Measurements from ENCODE around the gene TMEM203.
"Not testable (repeated sequence)": the region's sequence is repeated elsewhere in the genome, so short reads cannot be mapped to it uniquely, and the experiment has no call there.

TMEM203 gene

DNA sequence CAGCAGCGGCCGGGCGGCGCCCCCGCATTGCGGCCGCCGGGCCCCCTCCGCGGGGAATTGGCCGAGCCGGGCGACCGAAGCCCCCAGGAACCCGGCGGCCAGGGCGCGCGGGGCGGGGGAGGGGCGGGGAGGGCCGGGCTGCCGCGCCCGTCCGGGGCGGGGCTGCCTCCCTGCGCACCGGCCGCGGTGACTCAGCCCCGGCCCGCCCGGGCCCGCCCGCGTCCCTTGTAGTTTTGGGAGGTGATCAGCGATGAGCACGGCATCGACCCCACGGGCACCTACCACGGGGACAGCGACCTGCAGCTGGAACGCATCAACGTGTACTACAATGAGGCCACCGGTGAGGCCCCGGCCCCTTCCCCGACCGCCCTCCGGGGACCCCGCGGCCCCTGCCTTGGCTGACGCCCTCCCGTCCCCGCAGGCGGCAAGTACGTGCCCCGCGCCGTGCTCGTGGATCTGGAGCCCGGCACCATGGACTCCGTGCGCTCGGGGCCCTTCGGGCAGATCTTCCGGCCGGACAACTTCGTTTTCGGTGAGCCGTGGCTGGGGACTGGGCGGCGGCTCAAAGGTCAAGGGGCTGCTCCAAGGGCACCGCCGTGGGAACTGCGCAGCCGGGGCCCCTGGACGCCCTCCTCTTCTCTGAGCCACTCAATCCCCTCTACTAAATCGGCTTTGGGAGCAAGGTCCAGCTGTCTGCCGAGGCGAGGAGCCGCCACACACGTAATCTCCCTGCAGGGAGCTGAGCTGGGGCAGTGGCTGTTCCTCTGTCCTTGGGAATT, 36.2 kb upstream of the TMEM203 start:
- DNase-seq = peak; percentile 47

- peak; percentile 100 for DNase-seq
Observed at GRCh38 chr9:137240841-137241489, 35.5 kb upstream of the TMEM203 start, which contains the start of gene TUBB4B. Gene TUBB4B (plus strand): TSS chr9:137241287. CDS start chr9:137241361, 74 bp downstream.

GRCh38 chr9:137240318-137240840, 34.9 kb upstream of the TMEM203 start:
- peak; percentile 65 for DNase-seq

DNA sequence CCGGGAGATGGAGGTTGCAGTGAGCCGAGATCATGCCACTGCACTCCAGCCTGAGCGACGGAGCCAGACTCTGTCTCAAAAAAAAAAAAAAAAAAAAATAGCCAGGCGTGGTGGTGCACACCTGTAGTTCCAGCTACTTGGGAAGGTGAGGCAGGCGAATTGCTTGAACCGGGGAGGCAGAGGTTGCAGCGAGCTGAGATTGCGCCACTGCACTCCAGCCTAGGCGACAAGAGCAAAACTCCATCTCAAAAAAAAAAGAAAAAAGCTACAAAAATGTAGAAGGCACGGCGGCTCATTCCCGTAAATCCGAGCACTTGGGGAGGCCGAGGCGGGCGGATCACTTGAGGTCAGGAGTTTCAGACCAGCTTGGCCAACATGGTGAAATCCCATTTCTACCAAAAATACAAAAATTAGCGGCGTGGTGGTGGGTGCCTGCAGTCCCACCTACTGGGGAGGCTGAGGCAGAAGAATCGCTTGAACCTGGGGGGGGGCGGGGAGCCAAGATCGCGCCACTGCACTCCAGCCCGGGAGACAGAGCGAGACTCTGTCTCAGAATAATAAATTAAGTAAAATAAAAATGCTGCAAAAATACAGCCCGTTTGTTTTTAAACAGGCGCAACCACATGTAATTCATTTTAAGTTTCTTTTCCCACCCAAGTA, 34.2 kb upstream of the TMEM203 start:
- not testable (repeated sequence) for DNase-seq

GRCh38 chr9:137237759-137238726, 32.6 kb upstream of the TMEM203 start:
- no peak for DNase-seq

- no peak for DNase-seq
Observed at GRCh38 chr9:137236936-137237421, 31.5 kb upstream of the TMEM203 start.

DNA sequence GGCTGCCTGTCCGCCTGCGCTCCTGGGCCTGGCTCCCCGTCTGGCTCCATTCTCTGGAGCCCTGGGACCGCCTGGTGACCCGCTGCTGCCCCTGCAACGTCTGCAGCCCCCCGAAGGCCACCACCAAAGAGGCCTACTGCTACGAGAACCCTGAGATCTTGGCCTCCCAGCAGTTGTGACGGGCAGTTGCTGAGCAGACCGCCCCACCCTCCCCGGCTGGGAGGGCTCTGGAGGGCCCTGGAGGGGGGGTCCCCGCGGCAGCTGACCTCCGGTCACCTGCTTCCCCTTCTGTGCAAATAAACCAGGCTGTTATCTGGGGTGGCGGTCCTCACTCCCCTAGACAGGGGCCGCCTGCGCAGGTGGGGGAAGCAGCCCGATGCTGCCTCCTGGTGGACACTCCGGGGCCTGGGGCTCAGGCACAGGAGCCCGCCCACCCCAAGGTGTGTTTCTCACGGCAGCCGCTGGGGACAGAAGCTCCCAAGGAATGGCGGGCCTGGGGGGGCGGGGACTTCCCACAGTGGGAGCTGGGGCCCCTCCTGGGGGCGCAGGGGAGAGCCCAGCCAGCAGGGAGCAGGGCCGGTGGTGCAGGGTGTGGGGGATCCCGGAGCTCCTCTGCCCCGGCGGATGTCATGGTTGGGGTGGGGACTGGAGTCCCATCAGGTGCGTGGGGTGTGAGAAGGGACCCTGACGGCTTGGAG, 30.9 kb upstream of the TMEM203 start:
- DNase-seq = peak; percentile 91

DNA sequence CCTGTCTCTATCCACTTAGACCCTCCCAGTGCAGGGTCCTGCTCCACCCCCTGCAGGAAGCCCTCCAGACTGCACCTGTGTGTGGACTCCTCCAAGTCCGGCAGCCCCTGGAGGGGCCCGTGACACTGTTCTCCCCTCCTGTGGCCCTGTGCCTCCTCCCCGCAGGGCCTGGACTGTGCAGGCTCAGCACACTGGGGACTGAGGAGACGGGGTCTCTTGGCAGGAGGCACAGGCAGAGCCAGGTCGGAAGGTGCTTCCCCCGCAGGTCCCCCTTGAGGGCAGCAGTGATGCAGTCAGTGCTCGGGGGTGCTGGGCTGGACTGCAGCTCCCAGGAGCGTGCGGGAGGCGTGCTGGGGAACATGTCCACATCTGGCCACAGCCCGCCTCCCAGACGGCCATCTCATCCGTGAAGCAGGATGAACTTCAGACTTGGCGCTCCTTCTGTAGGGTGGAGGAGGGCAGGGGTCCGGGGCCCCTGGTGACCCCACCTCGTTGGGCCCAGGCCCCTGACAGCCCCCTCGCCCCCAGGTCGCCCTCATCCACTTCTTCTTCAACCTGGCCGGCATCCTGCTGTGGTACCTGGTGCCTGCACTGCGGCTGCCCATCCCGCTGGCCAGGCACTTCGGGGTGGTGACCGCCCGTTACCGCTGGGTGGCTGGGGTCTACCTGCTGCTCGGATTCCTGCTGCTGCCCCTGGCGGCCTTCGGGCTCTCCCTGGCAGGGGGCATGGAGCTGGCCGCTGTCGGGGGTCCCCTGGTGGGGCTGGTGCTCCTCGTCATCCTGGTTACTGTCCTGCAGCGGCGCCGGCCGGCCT, 30.2 kb upstream of the TMEM203 start:
- no peak for DNase-seq

GRCh38 chr9:137234758-137235423, 29.4 kb upstream of the TMEM203 start:
- no peak for DNase-seq

- no peak for DNase-seq
Observed at GRCh38 chr9:137234055-137234697, 28.7 kb upstream of the TMEM203 start.

DNA sequence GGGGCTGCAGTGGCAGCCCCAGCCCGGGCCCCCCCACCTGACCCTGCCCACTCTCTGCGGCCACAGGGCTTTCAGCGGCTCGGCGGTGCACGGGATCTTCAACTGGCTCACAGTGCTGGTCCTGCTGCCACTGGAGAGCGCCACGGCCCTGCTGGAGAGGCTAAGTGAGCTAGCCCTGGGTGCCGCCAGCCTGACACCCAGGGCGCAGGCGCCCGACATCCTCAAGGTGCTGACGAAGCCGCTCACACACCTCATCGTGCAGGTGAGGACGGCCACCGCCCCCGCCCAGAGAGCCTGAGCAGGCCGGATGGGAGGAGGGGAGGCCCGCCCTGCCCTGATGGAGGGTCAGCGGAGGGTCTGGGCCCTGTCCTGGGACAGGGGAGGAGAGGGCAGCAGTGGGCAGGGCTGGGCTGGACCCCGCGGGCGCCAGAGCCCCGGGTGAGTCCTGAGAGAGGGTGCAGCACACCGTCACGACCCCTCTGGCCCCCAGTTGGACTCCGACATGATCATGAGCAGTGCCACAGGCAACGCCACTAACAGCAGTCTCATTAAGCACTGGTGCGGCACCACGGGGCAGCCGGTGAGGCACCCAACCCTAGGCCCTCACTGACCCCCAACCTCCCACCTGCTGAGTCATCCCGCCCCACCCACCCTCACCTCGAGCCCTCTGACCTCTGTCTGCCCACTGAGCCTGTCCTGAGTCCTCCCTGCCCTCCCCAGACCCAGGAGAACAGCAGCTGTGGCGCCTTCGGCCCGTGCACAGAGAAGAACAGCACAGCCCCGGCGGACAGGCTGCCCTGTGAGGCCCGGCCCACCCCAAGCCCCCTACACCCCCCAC, 27.9 kb upstream of the TMEM203 start:
- no peak for DNase-seq

DNA sequence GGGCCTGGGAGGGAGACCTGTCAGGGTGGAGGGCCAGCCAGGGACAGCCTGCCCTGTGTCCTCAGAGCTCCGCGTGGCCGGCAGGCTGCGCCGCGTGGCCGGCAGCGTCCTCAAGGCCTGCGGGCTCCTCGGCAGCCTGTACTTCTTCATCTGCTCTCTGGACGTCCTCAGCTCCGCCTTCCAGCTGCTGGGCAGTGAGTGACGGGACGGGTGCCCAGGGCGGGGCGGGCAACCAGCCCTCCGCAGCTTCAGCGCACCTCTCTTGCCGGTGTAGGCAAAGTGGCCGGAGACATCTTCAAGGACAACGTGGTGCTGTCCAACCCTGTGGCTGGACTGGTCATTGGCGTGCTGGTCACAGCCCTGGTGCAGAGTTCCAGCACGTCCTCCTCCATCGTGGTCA, 27.1 kb upstream of the TMEM203 start:
- DNase-seq = no peak

- DNase-seq = no peak
Observed at GRCh38 chr9:137232101-137232500, 26.7 kb upstream of the TMEM203 start.

- DNase-seq = no peak
Observed at GRCh38 chr9:137231372-137232039, 26.1 kb upstream of the TMEM203 start.

DNA sequence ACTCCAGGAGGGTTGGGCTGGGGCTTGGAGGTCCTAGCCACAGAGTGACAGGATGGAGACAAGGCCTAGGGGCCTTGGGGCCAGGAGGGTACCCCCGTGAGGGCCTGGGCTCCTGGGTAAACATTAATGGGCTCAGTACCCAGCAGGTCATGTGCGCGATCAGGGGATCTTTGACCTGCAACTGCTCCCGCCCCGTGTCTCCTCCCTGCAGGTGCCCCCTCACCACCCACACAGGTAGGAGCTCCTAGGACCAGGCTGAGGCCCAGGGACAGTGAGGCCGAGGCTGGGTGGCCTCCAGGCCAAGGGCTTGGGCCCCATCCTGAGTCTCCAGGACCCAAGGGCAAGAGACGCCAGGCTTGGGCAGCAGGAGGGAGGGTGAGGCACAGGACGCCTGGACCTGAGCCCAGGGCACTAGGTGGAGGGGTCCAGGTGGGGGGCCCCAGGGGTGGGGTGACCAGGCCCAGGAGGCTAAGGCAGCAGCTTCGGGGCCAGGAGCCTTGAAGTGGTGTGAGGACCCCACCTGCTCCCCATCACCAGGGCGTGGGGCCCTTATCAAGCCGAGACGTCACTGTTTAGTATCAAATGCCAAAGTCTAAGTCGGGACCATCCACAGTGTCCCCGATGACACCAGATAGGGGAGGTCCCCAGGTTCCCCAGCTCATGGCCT, 25.4 kb upstream of the TMEM203 start, which contains the start of gene SLC34A3:
Gene SLC34A3, plus strand, starts transcription at position 197 of the 667 bp plus-strand sequence. CDS start 802 bp downstream, outside the sequence.
- DNase-seq = no peak

- no peak for DNase-seq
Observed at GRCh38 chr9:137229903-137230704, 24.7 kb upstream of the TMEM203 start.

All from activated CD4-positive, alpha-beta T cell treated with anti-CD3 and anti-CD28 coated beads, Interleukin-2, amount 50 U/mL, for 16 hours (primary cell).